ENCODE data around the gene ZNF681.
A peak's percentile ranks its signal among the peaks of the same experiment; 100 is the strongest.
"Not testable (repeated sequence)": the region's sequence is repeated elsewhere in the genome, so short reads cannot be mapped to it uniquely, and the experiment has no call there.

Gene ZNF681

GRCh38 chr19:23758187-23759074 lies at the start of gene ZNF681:
TSS of gene ZNF681 (minus strand) at chr19:23758891. CDS start at chr19:23758749, 142 bp downstream.
- peak; percentile 96 for DNase-seq

- peak; percentile 27 for DNase-seq
These were observed 46.0 kb upstream of the ZNF681 start for GRCh38 chr19:23804676-23805075.

GRCh38 chr19:23802290-23802689 lies 43.6 kb upstream of the ZNF681 start:
- DNase-seq = no peak

GRCh38 chr19:23801803-23802202 lies 43.1 kb upstream of the ZNF681 start:
- DNase-seq = no peak

- no peak for DNase-seq
These were observed 42.2 kb upstream of the ZNF681 start for GRCh38 chr19:23800868-23801267.

GRCh38 chr19:23800271-23800670 lies 41.6 kb upstream of the ZNF681 start:
- no peak for DNase-seq

GRCh38 chr19:23799321-23799720 lies 40.6 kb upstream of the ZNF681 start:
- no peak for DNase-seq

GRCh38 chr19:23795462-23795861 lies 36.8 kb upstream of the ZNF681 start:
- DNase-seq = no peak

GRCh38 chr19:23792784-23793183 lies 34.1 kb upstream of the ZNF681 start:
- no peak for DNase-seq

GRCh38 chr19:23790641-23791488 lies 32.2 kb upstream of the ZNF681 start:
- DNase-seq = no peak

GRCh38 chr19:23789246-23789645 lies 30.6 kb upstream of the ZNF681 start:
- no peak for DNase-seq

- DNase-seq = no peak
These were observed 29.7 kb upstream of the ZNF681 start for GRCh38 chr19:23788411-23788810.

GRCh38 chr19:23787106-23787505 lies 28.4 kb upstream of the ZNF681 start:
- no peak for DNase-seq

- no peak for DNase-seq
These were observed 27.3 kb upstream of the ZNF681 start for GRCh38 chr19:23785982-23786381.

GRCh38 chr19:23784274-23784673 lies 25.6 kb upstream of the ZNF681 start:
- no peak for DNase-seq

GRCh38 chr19:23783636-23784035 lies 24.9 kb upstream of the ZNF681 start:
- DNase-seq = no peak

GRCh38 chr19:23779645-23780044 lies 21.0 kb upstream of the ZNF681 start:
- DNase-seq = no peak

- DNase-seq = no peak
These were observed 19.9 kb upstream of the ZNF681 start for GRCh38 chr19:23778566-23778965.

GRCh38 chr19:23778036-23778435 lies 19.3 kb upstream of the ZNF681 start:
- not testable (repeated sequence) for DNase-seq

GRCh38 chr19:23777216-23777615 lies 18.5 kb upstream of the ZNF681 start:
- DNase-seq = no peak

GRCh38 chr19:23776507-23777205 lies 18.0 kb upstream of the ZNF681 start:
- DNase-seq = no peak

GRCh38 chr19:23774524-23774971 lies 15.9 kb upstream of the ZNF681 start:
- no peak for DNase-seq

GRCh38 chr19:23774106-23774505 lies 15.4 kb upstream of the ZNF681 start:
- no peak for DNase-seq
